HG03432 (cell line): Measurements from ENCODE around the gene YY1.
"Not testable (repeated sequence)": the region's sequence is repeated elsewhere in the genome, so short reads cannot be mapped to it uniquely, and the experiment has no call there.

Experiments used
- ATAC-seq: cut with Tn5 transposase; IDR thresholded peaks from one replicate; pipeline ENCODE4 v1.9.1; 2021; ENCODE audit warnings: mild to moderate bottlenecking, moderate library complexity; ENCODE audit not compliant: unreplicated experiment

YY1 gene

DNA sequence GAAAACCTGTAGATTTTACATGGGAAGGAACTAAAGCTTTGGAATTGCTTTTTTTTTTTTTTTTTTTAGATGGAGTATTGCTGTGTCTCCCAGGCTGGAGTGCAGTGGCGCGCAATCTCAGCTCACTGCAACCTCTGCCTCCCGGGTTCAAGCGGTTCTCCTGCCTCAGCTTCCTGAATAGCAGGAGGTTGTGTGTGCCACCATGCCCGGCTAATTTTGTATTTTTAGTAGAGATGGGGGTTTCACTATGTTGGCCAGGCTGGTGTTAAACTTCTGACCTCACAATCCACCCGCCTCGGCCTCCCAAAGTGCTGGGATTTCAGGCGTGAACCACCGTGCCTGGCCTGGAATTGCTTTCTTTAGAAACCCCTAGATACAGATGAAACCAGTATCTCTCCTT lies 44.5 kb downstream of the YY1 start:
- ATAC-seq, result not testable (repeated sequence)

DNA sequence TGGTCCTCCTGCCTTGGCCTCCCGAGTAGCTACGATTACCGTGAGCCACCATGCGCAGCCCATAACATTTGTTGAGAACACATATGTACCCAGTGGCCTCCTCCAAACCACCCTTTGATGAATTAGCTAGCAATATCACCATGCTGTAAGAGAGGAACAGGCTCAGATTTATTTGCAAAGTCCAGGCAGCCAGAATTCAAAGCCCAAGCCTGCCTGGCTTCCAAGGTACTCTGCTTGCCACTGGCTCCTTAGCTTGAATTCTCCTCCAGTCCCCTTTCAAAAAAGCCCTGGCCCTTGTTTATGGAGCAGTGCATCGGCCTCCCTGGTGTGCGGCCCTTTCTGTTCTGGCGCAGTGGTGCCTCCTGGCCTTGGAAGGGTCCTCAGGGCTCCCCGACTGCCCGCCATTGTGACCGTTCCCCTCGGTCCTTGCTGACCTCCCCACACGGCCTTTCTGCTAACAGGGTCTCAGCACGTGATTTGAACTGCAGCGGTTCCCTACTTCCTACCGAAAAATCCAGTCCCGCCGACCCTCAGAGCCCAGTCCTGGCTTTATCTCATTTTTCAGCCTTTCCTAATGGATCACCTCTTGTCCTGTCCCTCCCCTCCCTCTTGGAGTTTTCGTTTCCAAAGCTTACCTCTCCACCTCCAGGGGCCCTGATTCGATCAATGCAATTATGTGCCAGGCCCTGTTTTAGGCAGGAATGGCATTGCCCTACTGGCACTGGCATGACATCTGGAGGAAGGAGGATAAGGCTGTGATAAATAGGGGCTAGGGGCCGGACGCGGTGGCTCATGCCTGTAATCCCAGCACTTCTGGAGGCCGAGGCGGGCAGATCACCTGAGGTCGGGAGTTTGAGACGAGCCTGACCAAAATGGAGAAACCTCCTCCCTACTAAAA lies 45.3 kb downstream of the YY1 start:
- ATAC-seq, result no peak

DNA sequence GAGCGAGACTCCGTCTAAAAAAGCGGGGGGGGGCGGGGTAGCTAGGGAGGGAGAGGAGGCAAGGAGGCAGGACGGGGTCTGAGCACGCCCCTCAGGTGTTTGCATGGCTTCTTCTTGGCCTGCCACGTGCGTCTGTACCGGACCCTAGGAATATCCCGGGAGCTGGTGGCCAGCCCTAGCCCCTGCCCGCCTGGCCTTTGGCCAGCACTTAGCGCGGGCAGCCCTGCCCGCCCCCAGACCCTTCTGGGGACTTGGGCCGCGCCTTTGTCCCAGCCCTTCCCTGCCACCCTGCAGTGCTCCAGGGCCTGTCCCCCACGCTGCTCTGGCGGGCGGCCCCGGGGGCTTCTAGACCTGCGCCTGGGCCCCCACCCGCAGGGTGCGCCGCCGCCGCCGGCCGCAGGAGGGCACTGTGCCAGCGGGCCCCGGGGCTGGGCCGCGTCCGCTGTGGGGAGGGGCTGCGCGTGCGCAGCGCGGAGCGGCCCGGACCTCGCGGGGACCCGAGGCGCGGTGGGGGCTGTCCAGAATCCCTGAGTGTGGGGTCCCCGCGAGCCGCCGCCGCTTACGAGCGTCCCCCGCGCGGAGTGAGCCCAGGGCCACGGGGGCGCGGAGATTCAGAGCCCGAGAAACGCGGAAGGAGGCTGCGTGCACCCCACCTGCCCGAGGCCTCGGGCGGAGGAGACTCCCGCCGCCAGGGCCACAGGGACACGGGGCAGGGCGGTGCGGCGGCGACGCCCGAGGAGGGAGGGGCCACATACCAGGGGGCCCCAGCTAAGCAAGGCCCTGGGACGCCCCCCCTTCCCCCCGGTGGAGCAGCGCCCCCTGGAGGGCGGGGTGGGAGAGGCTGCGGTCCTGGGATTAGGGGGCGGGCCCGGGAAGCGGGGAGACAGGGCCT lies 46.3 kb downstream of the YY1 start:
- ATAC-seq, result peak; percentile 85

DNA sequence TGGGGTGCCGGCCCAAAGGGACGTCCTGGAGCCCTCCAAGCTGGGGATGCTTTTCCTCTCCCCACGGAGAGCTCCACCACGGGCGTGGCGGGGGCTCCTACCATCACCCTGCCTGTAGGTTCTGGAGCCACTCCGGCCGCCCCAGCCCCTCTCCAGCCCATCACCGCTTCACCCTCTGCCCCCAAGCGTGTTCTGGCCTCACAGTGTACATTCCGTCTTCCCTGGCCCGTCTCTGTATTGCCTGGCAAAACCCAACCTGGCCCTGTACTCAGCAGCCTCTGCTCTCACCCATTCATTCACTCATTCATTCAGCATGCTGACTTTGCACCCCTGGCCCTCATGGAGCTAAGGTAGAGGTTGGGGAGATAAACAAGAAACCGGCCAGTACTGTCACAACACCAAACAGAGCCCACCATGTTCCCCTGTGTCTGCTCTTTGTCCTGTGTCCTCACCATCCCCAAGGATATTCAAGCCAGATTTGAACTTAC lies 47.0 kb downstream of the YY1 start:
- no peak for ATAC-seq

DNA sequence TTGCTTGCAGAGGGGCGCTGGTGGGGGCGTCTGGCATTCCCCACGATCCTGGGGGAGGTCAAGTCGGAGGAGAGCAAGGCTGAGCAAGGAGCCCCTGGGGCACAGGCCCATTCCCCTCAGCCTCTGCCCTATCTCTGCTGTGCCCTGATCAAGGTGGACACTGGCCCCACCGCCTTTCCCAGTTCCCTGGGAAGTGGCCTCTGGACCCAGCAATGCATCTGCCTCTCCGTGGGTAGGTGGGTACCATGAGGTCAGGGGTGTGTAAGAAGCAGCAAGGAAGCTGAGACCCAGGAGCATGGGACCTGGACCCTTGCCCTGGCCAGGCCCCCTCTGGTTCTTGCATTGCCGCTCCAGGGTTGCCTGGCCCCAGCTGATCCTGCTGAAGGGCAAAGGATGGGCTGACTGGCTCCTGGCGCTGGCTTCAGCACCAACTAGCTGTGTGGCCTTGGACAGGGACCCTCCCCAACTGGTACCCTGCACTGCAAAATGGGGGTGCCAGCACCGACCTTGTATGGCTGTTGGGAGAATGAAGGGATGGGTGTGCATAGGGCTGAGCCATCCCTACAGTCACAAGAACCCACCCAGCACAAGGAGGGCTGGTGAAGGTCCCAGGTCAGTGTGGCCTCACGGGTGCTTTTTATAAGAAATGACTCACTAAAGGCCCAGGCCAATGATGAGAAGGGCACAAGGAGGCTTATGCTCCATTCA lies 47.7 kb downstream of the YY1 start:
- no peak for ATAC-seq

DNA sequence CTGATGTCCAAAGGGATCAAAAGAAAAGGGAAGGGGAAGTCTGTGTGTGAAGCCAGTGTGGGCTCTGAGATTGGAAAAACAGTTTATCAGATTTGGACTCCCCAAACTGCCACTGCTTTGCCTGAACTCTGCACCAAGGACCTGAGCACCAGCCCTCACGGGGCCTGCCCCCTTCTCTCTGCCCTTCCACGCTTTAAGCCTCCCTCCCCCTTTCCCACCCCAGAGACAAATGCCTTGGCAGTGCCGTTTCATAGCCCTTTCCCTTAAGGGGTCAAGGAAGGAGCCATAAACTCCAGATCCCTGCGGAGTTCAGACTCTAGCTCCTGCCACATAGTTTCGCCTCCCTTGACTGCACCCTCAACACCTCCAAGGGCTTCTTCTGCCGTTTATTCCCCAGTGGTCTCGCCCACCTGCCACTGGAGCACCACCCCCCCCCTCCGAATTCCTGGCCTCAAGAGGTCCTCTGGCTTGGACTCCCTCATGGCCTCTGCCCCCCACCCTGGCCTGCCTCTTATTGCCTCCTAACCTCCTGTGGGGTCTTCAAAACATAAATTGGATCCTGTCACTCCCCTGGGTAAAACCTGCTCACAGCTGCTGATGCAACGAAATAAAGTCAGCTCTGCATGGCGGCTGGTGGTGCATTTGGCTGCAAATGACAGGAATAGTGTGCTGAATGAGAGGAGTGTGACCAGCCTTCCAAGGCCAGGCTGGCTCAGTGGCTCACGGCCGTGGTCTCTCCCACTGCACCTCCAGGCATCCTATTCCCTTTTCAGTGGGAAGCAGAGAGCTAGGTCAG lies 48.5 kb downstream of the YY1 start:
- ATAC-seq, result no peak

DNA sequence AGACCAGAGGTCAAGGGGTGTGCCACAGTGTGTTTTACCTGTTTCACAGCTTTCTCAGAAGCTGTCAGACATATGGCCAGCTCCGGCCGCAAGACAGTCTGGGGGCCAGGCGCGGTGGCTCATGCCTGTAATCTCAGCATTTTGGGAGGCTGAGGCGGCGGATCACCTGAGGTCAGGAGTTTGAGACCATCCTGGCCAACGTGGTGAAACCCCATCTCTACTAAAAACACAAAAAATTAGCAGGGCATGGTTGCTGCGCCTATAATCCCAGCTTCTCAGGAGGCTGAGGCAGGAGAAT lies 49.0 kb downstream of the YY1 start:
- ATAC-seq, result not testable (repeated sequence)

DNA sequence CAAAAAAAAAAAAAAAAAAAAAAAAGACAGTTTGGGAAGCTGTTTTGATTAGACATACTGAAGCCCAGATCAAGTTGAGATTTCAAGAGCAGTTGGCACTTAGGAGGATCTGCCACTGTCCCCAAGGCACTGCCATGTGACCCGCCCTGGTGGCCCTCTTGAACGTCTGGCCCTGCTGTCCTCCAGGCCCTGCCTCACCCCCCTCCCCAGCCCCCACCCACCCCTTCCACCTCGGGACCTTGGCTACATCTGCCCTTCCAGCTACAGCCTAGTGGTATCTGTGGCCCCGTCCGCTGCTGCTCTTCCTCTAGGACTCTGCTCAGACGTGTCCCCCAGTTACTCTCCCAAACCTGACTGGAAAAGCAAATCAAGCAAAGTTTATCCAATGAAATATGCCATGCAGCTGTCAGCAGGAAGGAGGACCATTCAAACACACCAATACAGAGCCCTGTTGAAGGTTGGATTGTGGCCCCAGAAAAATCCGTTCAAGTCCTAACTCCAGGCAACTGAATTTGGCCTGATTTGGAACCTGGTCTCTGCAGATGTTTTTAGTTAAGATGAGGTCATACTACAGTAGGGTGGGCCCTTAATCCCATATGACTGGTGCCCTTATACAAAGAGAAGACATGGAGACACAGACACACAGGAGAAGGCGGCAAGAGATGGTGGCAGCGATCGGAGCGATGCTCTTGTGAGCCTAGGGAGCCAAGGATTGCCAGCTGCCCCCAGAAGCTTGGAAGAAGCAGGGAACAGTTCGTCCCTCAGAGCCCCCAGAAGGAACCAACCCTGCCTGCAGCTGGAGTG lies 49.6 kb downstream of the YY1 start:
- no peak for ATAC-seq

DNA sequence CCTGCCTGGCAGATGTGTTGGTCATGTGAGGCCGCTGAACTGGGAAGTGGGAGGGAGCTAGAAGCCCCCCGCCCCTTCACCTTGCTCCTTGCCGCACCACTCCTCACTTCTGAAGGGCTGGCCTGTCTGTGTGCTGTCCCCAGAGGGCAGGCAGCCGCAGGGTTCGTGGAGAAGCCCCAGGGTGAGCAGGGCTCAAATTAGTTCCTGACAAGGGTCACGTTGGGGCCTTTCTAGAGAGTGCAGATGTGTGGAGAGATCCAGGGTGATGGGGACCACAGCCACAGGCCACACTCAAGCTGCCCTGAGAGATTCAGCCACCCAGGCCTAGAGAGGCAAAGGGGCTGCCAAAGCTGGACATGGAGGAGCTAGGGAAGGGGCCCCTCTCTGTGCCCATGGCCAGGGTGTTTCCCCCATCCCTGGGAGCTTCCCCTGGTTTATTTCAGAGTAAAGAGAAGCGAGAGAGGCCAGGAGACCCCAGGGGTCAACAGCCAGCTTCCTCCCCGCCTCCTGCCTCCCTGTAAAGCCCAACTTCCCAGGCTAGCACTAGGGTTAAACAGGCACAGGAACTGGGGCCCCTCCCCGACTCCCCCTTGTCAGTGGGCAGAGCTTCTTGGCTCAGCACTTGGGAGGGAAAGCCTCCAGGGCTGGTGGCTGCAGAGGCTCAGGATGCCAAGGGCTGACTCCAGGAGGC lies 51.1 kb downstream of the YY1 start:
- ATAC-seq, result no peak

DNA sequence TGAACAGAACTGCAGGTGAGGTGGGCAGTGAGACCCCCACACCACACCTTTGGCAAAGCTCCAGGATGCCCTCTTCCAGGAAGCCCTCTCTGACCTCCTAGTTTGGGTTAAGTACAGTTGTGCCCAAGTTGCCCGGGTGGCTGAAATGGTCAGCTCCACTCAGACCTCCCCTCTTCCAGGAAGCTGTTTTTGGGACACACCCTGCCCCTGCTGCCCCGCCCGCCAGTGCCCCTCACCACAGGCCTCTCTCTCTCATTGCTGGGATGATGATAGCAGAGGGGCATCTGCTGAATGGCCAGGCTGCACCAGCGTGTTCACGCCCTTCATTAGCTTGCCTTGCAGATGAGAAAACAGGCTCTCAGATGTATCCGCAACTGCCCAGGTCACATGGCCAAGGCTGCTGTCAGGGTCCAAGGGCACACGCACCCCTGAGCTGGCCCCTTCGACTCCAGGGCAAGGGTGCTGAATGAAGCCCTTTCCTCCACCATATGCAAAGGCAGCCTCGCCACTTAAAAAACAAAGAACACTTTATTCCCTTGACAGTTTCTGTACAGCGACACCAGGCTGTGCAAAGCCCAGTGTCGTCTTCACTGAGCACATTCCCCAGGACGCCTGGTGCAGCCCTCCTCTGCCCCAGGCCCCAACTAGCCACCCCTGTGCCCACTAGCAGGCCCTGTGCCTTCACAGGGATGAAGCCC lies 51.8 kb downstream of the YY1 start:
- ATAC-seq, result no peak

DNA sequence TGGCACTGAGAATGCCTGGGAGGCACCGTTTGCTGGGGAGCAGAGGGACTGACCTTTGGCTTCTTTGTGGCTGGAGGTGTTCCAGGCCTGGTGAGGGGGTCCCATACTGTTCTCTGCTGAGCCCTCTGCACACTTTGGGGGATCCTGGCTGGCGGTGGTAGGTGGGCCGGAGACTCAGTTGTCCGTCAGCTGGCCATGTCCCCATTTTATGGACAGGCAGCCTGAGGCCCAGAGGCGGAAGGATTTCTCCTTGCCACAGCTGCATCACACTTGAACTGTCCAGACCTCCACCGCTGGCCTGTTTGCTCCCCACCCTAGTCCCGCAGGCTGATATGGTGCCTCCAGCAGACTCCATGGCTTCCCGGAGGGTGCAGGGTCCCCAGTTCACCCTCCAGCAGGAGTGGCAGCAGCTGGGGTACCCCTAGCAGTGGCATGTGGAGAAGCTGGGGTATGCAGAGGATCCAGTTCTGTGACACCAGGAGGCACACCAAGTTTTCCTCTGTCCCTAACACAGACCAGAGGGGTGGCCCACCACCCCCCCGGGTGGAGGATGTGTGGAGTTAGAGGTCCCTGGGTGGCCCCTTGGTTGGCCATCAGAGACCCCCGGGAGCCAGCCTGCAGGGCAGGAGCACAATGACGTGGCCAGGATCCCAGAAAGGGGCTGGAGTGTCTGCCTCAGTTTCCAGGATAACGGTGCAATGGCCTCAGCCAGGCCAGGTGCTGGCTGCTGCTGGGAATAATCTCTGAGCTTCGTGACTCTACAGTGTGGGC lies 52.5 kb downstream of the YY1 start:
- ATAC-seq, result no peak

DNA sequence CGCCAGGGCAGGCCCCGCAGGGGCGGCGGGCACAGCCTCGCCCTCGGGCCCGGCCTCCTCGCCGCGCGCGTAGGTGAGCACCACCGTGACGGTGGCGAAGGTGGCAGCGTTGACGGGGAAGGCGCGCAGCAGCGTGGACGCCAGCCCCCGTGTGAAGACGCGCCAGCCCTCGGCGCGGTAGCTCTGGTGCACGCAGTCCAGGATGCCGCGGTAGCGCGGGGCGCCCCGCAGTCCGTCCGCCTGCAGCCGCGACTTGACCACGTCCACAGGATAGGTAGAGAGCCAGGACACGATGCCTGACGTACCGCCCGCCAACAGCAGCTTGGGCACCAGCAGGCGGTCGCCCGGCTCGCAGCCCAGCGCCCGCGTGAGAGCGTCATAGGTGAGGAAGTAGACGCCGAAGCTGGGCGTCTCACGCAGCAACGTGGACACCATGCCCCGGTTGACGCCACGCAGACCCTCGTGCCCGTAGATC lies 53.4 kb downstream of the YY1 start:
- ATAC-seq, result no peak

DNA sequence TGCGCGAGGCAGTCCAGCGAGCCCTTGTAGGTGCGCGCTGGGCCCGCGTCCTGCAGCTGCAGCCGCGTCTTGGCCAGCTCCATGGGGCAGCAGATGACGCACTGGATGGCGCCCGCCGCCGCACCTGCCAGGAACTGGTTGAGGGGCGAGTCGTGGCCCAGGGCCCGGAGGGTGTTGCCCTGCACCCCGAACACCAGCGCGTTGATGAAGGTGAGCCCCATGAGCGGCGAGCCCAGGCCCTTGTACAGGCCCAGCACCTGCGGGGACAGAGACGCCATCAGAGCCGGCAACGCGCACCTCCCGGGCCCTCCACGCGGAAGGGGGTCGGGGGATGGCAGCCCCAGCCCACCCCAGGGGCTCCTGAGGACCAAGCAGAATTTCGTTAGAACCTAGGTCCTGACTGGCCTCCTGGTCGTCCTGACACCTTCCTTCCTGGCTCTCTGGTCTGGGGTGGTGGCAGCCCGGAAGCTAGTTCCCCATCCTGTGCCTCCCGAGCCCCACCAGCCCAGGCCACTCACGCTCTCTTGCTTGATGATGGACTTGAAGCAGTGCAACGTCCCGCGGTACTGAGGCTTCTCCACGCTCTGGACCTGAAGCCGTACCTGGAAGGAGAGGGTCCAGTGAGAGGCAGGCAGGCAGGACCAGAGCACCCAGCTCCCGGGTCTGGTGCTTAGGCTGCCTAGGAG lies 54.0 kb downstream of the YY1 start:
- ATAC-seq, result no peak

DNA sequence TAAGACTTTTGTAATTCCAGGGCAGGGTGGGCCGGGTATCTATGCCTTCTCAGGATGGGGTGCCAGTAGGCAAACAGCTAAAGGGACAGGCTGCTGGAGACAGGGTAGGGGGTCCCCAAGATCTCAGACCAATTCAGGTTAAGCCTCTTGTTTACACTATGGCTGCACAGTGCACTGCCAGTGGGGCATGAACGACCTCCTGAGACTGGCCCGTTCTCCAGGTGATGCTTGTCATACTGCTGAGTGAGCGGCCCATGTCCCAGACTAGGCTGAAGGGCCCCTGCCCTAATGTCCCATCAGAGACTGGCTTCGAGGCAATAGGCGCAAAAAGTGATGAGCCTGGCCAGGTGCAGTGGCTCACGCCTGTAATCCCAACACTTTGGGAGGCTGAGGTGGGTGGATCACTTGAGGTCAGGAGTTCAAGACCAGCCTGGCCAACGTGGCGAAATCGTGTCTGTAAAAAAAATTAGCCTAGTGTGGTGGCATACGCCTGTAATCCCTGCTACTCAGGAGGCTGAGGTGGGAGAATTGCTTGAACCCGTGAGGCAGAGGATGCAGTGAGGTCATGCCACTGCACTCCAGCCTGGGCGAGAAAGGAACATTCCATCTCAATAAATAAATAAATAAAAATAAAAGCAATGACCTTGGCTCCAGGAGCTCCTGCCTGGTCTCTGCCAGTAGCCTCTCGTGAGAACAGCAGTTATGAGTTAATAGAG lies 54.7 kb downstream of the YY1 start:
- ATAC-seq, result no peak

DNA sequence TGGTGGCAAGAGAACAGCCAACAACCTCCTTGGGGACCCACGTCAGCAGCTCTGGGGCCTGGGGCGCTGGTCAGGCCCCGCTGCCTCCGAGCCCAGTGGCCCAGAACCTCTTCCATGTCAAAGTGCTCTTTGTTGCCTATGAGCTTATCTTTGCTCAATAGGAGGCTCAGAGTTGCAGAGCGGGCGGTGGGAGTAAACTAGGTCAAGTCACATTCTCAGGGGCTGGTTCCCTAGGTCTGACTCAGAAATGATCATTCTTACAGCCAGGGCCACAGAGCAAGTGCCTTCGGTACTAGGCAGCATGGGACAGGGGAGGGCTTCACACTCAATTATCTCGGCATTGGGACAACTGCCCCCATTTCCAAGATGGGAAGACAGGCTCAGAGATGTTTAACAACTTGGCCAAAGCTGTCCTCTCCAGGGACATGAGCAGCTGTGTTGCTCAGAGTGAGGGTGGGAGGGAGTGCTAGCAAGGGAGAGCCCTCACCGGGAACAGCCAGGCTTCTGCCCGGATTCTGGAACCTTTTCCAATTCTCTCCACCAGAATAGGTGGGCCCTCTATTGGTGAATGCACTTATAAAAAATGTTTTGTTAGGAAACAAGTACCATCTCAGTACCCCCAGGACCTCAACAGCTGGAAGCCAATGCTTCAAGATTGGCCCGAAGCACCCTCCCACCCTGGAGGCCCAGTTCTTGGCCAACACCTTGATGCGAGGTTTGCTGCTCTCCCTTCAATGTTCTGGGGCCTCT lies 55.4 kb downstream of the YY1 start:
- peak; percentile 59 for ATAC-seq

DNA sequence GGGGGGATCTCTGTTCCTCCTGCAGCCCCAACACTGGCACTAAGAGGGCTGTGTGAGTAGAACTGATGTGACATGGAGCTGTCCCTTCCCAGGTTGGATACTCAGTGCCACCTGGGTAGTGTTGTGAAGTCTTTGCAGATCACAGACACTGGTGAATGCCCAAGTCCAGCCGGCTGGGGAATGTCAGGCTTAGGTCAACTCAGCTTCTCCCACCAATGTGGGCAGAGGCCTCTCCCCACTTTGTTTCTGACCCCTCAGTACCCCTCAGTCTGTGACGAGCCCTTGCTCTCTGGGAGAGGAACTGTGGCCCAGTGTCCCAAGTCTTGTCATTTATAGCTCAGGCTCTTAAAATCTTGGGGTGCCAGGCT lies 56.0 kb downstream of the YY1 start:
- ATAC-seq, result no peak
